SW 1271 (cell line): ENCODE data around the gene TALDO1.

Experiments
- DNase-seq, 2 experiments: peaks; one replicate each; lab custom pipeline; 2025; lab: John Stamatoyannopoulos, UW

Gene TALDO1

DNA sequence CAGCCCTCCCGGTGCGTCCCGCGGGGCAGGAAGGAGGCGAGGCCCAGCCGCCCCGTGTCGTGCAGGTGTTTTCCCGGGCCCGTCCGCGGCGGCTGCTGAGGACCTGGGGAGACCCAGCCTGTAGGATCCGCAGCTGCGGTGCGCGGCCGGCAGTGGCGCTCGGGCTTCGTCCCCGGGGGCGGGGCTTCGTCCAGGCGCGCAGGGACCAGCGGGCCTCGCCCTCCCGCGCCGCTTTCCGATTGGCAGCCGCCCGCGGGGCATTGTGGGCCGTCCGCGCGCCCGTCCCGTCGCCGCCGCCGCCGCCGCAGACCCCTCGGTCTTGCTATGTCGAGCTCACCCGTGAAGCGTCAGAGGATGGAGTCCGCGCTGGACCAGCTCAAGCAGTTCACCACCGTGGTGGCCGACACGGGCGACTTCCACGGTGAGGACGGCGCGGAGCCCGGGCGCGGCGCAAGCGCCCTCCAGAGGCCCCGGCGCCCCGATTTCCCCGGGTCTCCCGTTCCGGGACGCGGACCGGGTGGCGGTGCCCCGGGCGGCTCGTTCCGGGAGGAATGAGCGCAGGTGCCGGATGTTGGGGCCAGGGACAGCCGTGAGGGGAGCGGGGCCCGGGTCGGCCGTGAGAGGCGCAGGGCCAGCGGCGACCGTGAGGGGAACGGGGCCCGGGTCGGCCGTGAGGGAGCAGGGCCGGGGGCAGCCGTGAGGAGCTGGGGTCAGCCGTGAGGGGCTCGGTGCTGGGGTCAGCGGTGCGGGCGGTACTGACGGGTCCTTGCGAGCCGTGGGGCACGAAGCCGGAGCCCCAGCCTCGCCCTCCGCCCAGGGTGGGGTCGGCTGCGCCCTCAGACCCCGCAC lies at the start of gene TALDO1:
TSS of gene TALDO1 (plus strand) at position 307 of the 849 bp plus-strand sequence. CDS start at position 325, 18 bp downstream.
- DNase-seq: peak; percentile 65 to 82

DNA sequence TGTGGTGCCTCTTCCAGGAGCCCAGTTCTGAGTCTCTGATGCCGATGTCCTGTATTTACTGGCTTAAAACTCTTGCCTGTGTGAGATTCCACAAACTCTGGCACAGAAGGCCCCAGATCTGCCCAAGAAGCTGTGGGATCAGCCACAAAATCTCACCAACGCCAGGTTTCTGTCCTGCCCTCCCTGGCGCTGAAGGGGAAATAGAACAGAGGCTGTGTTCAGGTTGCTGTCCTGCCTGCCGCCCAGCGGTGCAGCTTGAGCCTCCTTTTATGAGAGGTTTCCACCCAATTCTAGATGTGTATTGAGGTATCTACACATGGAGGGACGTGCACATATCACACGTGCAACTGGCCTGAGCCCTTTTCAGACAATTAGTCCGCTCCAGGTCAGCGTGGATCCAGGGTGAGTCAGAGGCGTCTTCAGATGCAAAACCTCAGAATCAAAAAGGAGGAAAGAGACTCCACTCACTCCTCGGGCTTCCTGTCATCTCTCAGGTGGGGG lies 49.4 kb upstream of the TALDO1 start:
- no peak for DNase-seq

DNA sequence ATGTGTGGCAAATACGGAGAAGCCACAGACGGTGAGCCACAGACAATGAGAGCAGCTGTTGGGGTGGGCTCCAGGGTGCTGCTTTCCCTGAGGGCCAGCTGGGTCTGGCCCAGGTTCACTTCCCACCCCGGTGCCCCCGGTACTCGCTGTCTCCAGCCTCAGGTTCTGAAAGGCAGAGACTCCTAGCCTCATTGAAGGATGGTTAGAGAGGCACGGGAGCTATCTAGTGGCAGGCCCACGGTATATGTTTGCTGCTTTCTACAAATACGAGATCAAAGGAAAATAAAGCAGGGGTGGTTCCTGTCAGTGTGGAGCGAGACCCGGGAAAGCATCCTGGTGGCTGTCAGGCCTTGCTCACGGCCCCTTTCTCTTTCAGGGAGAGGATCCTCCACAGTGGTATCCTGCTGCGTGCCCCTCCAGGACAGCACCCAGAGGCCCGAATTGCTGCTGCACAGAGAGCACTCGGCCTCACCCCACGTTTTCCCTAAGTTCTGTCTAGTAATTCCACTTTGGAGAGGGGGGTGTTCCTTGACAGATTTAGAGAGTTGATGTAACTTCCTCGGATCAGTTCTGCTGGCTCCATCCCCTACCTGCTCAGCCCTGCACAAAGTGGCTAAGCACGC lies 48.7 kb upstream of the TALDO1 start:
- DNase-seq: no peak

DNA sequence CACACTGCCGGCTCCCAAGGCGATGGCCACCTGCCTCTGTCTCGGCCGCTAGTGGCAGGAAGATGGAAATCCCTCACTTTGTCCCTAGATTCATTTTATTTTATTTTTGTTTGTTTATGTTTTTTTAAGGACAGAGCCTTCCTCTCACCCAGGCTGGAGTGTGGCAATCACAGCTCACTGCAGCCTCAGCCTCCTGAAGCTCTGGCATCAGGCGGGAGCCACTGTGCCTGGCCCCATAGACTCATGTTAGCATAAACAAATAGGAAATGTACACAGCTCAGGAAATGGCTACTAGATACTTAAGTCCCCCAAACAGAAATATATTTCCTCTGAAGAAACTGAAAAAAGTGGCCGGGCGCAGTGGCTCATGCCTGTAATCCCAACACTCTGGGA lies 48.2 kb upstream of the TALDO1 start:
- DNase-seq: no peak

DNA sequence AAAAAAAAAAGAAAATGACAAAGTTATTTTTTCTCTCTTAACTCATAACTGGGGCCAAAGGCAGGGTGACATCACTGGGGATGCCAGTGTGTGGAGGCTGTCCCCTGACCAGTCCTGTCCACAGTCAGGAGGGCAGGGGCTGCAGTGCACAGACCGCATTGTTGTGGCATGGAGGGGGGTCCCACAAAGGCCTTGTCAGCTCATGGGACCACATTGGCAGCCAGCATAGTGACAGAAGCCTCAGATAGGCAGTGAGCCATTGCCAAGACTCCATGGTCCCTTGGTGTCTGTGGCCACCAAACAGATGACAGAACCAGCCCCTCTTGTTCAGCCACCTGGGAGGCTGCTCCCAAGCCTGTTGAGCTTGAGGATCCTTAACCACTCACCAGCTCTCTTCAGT lies 47.5 kb upstream of the TALDO1 start:
- DNase-seq: no peak

DNA sequence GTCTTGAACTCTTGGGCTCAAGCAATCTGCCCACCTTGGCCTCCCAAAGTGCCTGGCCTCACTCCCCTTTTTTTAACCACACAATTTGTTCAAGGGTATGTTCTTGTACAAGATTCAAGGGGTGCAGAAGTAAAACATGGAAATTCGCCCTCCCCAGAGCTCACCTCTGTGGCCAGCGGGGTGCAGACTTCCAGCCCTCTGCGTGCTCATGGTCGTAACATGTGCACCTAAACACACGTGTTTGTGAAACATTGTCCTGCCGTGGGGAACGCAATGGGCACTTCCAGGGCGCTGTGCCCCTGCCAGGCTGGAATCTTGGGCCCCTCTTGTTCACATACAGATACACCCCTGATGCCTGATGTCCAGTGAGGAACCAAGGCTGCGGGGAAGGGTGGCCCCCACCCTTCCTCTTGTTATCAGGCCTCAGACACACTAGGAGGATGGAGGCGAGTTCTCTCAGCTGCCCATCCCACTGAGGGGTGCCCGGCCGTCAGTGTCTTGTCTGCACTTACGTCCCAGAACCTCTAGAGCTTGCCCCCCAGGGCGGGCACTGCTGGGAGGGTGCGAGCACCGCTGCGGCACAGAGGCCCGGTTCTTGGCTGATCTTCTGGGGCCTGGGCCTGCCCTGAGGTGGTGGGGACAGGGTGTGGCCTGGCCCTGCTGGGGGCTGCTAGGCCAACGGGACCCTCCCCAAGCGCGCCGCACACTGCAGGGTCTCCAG lies 45.4 kb upstream of the TALDO1 start:
- no peak for DNase-seq

DNA sequence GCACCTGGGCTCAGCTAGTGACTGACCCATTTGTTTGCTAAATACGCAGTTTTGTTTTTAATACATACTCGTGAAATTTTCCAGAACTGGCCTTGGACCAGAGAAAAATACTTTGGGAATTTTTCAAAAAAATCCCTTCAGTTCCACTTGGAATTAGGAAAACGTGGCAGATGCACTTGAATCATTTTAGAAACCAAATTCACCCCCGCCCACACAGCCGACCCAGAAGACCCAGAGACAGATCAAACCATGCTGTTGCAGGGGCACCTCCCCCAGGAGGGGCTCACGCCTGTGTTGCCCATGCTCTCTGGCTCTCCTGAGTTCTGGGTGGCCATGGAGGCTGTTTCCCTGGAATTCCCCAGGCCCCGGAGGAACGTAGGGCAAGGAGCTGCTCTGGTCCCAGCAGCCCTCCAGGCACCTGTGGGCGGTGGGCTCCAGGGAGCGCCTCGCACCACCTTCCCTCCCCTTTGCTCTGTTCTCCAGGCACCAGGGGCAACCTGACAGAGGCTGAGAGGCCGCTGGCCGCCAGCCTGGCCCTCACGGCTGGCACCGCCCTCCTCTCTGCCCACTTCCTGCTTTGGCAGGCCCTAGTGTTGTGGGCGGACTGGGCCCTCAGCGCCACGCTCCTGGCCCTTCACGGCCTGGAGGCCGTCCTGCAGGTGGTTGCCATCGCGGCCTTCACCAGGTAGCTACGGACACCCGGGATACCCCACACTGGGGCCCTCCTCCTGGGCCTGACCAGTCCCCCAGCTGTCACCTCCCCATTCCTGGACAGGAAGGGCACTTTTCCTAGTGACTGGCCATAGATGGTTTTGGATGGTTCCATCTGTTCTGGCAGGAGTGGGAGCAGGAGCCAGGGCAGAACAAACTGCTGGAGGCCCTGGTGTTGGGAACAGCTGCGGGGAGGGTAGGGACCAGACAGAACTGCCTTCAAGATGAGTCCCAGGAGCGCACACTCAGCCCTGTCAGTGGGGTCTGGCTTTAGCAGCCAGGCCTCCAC lies 44.5 kb upstream of the TALDO1 start:
- peak in 1 of 2 experiments; percentile 61 for DNase-seq

DNA sequence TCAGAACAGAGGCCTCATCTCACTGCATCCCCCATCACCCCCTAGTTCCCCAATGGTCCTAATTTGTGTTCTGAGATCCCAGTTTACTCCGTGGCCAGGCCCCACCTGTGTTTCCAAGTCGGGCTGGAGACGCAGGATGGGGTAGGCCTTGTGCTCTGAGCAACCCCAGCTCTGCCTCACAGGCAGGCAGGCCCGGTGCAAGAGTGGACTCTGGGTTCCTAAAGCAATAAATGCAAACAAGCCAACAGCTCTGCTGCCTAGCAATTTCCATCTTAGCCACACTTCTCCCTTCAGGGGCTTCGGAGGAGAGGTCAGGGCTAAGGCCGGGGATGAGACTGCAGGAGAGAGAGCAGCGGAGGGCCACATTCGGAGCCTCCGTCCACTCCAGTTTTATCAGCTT lies 43.8 kb upstream of the TALDO1 start:
- DNase-seq: no peak

DNA sequence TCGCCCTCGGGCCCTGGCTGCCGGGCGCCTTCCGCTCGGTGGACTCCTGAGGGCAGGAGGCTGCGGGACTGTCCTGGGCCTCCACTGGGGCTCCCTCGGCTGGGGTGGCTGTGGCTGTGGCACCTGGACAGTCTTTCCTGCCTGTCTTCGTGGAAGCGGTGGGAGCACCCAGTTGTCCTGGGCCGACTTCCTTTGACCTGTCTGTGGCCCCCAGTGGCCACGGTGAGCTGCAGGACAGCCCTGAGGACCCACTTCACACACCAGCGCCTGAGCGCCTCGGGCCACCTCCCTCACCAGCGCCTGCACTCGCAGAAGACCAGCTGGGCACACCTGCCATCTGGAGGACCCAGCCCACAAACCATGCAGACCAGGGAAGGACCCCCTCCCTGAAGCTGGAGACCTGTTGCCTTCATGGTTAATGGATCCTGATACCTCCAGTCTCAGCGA lies 43.0 kb upstream of the TALDO1 start:
- no peak for DNase-seq

DNA sequence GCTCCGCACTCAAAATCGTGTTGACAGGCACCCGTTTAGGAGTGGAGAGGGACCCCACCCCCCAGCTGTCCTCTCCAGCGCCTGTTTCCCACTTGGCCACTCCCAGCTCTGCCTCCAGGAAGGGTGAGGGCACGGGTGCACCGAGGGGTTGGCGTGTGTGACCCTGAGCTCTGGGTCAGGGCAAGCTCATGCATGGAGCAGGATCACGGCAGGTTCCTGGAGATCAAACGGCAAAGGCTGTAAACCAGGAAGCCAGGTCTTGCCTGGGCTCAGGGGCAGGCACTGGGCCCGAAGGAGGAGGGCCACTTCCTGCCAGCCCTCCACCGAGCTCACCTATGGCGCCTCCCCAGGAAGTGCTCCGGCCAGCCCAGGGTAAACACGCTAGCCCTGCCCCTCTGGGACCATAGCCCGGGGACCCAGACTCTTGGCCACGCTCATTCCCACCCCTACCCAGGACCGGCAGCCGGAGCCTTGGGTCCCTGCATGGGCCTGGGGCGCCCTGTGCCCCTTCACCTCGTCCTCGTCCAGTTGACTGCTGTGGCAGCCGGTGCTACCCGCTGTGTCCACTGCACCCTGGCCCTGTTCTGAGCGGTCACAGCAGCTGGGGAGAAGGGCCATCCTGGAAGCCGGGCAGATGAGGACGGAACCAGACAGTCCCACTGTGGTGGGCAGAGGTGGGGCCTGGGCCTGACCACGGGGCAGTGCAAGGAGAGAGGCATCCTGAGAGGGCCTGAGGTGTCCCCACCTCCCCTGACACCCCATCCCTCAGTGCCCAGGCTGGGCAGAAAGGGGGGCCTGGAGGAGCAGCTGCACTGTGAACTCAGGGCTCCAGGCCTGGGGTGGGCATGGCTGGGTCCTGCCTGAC lies 42.3 kb upstream of the TALDO1 start:
- DNase-seq: no peak

DNA sequence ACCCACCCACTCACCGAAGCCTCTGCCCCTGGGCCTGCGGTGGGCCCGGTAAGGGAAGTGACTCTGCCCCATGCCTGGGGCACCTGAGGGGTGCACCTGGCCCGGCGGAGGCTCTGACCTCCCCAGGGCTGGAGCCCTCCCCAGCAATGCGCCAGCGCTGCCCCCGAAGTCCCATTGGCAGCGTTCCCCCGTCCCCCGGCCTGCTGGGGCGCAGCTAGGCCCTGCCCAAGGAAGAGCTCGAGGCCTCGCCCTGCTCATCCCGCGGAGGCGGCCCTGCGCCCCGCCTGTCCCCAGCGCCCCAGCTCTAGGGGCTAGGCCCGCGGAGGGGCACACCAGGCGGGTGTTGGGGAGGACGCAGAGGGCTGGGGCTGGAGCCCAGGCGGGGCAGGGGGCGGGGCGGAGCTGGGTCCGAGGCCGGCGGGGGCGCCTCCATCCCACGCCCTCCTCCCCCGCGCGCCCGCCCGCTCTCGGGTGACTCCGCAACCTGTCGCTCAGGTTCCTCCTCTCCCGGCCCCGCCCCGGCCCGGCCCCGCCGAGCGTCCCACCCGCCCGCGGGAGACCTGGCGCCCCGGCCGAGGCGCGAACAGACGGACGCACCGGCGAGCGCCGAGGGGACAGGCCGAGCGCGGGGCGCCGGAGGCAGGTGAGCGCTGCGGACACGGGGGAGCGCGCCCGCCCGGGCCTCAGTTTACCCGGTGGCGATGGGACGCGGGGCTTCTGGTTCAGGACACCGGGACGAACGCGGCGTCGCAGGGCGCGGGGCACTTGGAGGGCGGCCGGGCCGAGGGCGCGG lies 41.4 kb upstream of the TALDO1 start, which contains the start of gene EPS8L2:
TSS of gene EPS8L2 (plus strand) at position 586 of the 793 bp plus-strand sequence. CDS start 3,177 bp downstream, outside the sequence.
- no peak for DNase-seq

DNA sequence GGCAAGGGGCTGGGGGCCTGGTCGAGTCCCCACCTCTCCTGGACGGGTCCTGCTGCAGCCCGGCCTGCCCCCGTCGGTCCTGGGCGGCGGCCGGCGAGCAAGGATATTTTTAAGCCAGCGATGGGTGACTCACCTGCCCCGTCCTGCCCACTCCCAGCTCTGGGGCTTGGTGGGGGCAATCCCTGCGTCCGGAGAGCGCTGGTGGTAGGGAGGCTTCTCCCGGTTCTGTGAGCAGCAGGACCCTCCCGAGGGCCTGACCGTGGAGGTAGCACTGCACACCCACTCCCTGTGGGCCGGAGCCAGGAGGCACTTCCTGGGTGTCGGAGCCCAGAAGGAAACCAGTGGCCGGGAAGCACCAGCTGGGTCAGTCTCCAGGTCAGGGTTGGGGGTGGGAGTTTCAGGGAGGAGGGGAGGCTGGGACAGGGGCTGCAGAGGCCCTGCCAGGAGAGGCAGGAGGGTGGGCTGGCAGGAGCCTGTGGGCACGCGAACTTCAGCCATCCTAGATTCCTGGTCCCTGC lies 40.8 kb upstream of the TALDO1 start:
- no peak for DNase-seq

DNA sequence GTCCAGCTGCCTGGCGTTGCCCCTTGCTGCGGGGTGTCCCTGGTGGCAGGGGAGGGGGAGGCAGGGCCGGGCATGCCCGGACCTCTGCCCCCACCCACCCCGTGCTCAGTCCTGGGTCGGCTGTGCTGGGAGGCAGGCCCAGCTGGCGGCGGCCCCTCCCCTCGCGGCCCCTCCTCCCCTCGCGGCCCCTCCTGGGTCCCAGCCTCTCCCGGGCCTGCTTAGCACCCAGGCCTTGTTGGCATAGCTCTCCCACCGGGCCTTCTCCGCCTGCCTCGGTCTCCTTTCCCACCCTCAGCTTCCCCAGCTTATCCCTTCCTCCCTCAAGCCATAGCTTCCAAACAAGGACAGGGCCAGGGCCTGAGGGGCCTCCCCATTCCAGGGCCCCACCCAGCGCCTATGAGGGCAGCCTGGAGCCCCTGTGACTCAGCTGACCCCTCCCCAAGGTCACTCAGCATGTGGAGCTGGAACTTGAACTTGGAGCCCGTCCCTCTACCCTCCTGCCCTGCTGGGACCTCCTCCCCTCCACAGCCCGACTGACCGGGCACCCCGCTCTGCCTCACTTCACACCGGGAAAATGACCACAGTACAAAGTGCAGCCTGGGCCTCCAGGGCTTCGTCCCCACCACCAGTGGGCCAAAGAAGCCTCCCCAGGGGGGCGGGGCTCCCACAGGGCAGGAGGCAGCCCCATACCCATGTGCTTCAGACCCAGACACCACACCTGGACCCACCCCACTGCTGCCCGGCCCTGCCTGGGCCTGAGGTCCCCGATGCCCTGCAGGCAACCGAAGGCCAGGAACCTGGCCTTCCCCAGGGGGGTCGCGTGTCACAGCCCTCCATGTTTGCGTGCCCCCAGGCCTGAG lies 40.1 kb upstream of the TALDO1 start:
- DNase-seq: peak in 1 of 2 experiments; percentile 32

DNA sequence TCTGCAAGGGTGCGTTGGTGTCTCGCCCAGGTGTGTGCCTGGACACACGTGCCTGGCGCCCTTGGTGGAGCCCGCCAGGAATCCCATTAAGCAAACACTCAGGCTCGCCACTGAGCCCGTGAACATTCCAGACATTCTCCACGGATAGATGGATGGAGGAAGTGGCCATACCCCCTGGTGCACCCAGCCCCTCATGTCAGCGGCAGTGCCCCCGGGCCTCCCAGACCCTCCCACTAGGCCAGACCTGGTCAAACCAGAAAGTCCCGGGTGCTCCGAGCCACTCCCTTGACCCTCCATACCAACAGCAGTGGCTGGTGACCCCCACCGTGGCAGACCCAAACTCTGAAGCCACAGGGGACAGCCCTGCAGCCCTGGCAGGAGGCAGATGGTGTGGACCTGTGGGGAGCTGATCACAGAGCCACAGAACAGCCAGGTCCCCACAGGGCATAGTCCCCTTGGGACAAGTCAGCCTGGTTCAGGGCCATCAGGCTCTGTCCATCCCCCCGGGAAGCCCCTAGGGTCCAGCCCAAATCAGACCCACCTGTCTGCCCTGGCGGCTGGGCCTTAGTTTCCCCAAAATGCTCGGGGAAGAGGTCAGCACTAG lies 39.3 kb upstream of the TALDO1 start:
- peak in 1 of 2 experiments; percentile 13 for DNase-seq

DNA sequence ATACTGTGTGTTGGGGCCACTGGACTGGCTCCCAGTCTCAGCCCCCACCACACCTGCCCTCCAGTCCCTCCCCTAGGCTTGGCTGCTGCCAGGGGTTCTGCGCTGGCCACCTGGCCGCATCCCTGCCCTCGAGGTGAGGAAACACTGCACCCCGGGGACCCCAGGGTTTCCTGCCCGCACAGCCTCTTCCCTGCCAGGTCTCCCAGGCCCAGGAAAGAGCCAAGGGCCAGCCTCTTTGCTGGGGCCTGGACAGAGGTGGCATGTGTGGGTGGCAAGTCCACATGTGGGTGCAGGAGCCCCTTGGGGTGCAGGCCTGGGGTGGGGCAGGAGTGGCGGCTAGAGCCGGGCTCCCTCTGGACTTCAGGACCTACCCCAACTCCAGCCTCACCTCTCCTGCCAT lies 38.8 kb upstream of the TALDO1 start:
- DNase-seq: no peak

DNA sequence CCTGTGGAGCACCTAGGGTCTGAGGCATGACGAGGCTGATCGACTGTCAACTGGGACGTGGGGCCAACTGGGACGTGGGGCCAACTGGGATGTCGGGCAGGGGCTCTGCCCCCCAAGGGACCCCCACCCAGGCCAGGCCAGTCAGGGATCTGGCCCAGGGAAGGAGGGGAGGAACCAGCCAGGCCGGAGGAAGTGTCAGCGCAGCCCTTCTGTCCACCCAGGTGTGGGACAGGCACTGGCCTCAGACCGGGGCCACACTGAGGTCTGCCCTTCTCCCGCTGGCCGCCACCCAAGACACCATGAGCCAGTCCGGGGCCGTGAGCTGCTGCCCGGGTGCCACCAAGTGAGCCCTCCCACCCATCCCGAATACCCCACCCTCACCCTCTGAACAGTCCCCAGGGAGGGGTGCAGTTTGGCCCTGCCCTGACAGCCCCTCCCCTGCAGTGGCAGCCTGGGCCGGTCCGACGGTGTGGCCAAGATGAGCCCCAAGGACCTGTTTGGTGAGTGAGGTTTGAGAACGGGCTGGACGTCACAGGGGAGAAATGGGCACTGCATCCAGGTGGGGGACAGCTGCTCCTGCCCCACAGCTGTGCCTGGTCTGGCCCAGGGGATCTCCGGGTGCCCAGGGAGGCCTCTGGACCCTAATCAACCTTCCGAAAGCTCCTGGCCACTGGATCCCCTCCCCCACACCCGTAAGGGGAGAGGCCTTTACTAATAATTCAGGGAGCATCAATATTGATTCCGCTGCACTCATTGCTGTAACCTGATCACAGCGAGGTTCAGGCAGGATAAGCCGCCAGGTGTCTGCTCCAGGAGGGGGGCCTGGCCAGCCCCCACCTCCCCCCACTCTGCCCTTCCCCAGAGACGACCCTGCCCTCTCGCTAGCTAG lies 37.9 kb upstream of the TALDO1 start:
- no peak for DNase-seq

DNA sequence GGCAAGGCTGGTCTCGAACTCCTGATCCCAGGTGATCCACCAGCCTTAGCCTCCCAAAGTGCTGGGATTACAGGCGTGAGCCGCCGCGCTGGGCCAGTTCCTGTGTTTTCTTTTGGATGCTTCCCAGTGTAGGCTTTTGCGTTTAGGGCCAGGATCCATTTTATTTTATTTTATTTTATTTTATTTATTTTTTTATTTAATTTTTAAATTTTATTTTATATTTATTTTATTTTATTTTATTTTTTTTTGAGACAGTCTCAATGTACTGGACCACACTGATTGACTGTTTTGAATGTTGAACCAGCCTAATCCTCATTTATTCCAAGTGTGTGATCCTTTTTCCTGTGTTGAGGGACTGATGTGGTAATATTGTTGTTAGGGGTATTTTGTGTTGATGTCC lies 32.8 kb upstream of the TALDO1 start:
- DNase-seq: no peak
